Parathyroid adenoma (tissue), 2 donors: ENCODE data around the gene PBX1.
A peak's percentile ranks its signal among the peaks of the same experiment; 100 is the strongest.

Experiments used
- H2AFZ ChIP-seq: fragments of 300-600 bp; sonication (generic); one replicate; pipeline ENCODE4 v1.7.0; 2017; ENCODE audit warnings: antibody characterized with exemption, mild to moderate bottlenecking
- H3K27ac ChIP-seq: fragments of 300-600 bp; sonication (generic); one replicate; pipeline ENCODE4 v1.7.0; 2017
- H3K27me3 ChIP-seq: fragments of 300-600 bp; sonication (generic); one replicate; pipeline ENCODE4 v1.7.0; 2017; ENCODE audit warnings: low read length; ENCODE audit not compliant: control insufficient read depth, insufficient read depth
- H3K36me3 ChIP-seq: fragments of 300-600 bp; sonication (generic); one replicate; pipeline ENCODE4 v1.7.0; 2017; ENCODE audit warnings: low read length; ENCODE audit not compliant: control insufficient read depth, insufficient read depth
- H3K4me1 ChIP-seq: fragments of 300-600 bp; sonication (generic); one replicate; pipeline ENCODE4 v1.7.0; 2017; ENCODE audit warnings: control low read depth
- H3K4me2 ChIP-seq: fragments of 300-600 bp; sonication (generic); one replicate; pipeline ENCODE4 v1.7.0; 2017; ENCODE audit warnings: low read length
- H3K4me3 ChIP-seq: fragments of 300-600 bp; sonication (generic); one replicate; pipeline ENCODE4 v1.7.0; 2017; ENCODE audit warnings: low read depth, low read length
- H3K79me2 ChIP-seq: fragments of 300-600 bp; sonication (generic); one replicate; pipeline ENCODE4 v1.7.0; 2017; ENCODE audit warnings: control low read depth
- H3K9ac ChIP-seq: fragments of 300-600 bp; sonication (generic); one replicate; pipeline ENCODE4 v1.7.0; 2017; ENCODE audit warnings: mild to moderate bottlenecking
- H3K9me3 ChIP-seq: fragments of 300-600 bp; sonication (generic); one replicate; pipeline ENCODE4 v1.7.0; 2017; ENCODE audit warnings: low read length; ENCODE audit not compliant: control insufficient read depth
- TF ChIP-seq, protein P1 (sequence below): fragments of 300-600 bp; sonication (generic); IDR thresholded peaks from one replicate; pipeline ENCODE4 v1.7.0; 2017; ENCODE audit warnings: antibody characterized with exemption, mild to moderate bottlenecking
- donor health status: primary hyperparathyroidism.

Gene PBX1

DNA sequence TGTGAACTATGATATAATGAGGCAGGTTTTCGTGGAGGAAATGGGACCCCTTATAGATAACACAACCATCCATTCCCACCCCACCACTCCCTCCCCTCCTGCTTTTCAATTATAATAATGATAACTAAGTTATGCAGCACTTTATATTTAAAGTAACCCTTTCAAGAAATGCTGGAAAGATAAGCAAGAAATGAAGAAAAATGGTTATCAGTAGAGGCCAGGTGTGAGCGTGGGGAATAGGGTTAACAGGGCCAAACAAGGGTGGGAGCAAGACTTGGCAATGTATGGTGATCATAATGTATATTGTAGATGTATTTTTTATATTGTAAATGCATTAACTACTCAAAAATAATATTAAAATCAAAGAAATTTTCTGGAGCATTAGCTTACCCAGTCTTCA, 133.4 kb downstream of the PBX1 start:
- Histone ChIP-seq H3K9ac (no peak overlapping the region), H3K27ac (no peak overlapping the region), H3K36me3 (no peaks in the 10 kb centered on the region), H2AFZ (no peak overlapping the region), H3K4me2 (no peak overlapping the region), H3K27me3 (no peaks in the 10 kb centered on the region), H3K9me3 (no peaks in the 10 kb centered on the region), H3K4me1 (peaks cover 7% of the 10 kb centered on the region), H3K4me3 (no peak overlapping the region), H3K79me2 (peaks cover 10% of the 10 kb centered on the region)
- TF ChIP-seq, protein P1, sequence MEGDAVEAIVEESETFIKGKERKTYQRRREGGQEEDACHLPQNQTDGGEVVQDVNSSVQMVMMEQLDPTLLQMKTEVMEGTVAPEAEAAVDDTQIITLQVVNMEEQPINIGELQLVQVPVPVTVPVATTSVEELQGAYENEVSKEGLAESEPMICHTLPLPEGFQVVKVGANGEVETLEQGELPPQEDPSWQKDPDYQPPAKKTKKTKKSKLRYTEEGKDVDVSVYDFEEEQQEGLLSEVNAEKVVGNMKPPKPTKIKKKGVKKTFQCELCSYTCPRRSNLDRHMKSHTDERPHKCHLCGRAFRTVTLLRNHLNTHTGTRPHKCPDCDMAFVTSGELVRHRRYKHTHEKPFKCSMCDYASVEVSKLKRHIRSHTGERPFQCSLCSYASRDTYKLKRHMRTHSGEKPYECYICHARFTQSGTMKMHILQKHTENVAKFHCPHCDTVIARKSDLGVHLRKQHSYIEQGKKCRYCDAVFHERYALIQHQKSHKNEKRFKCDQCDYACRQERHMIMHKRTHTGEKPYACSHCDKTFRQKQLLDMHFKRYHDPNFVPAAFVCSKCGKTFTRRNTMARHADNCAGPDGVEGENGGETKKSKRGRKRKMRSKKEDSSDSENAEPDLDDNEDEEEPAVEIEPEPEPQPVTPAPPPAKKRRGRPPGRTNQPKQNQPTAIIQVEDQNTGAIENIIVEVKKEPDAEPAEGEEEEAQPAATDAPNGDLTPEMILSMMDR: no peak

DNA sequence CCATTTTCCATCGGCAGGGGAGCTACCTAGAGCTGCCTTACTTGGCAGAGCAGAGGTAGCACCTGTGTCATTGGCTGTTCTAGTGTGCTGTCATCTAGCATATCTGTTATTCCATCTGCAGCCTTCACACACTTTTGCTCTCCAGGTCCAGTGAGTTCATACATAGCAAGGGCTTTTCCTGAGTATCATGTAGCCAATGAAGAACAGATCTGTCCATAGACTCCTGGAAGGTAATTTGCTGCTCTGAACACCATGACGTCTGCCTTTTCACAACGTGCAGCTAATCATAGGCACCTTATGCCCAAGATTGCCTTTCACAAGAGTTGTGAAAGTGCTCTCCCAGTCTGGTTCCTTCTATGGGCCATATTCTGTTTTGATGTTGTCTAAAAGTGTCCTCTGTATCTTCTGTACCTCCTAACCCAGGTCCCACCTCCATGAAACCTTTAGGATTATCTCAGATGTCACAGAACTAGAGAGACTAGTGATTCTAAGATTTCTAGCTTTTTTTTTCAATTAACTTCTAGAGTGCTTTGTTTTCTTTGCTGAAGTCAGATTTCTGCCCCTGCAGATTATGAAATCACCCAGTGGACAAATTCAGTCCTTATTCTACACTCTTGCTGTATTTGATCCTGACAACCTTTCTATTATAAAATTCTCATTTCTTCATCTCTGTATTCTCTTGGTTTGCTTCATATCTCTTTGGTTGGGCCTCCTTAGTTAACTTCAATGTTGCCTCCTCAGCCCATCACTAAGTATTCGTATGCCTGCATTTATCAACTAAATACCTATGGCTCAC, 134.8 kb downstream of the PBX1 start:
- H3K4me2 ChIP-seq: no peak overlapping the region
- peaks cover 10% of the 10 kb centered on the region for H3K79me2 ChIP-seq
- H3K27me3 ChIP-seq: no peaks in the 10 kb centered on the region
- H3K4me1 ChIP-seq: peaks cover 7% of the 10 kb centered on the region
- no peak overlapping the region for H3K9ac ChIP-seq
- H3K4me3 ChIP-seq: no peak overlapping the region
- no peaks in the 10 kb centered on the region for H3K9me3 ChIP-seq
- peak overlapping the region; percentile 51 for H3K27ac ChIP-seq
- no peak overlapping the region for H2AFZ ChIP-seq
- no peaks in the 10 kb centered on the region for H3K36me3 ChIP-seq
- TF ChIP-seq, protein P1: no peak

DNA sequence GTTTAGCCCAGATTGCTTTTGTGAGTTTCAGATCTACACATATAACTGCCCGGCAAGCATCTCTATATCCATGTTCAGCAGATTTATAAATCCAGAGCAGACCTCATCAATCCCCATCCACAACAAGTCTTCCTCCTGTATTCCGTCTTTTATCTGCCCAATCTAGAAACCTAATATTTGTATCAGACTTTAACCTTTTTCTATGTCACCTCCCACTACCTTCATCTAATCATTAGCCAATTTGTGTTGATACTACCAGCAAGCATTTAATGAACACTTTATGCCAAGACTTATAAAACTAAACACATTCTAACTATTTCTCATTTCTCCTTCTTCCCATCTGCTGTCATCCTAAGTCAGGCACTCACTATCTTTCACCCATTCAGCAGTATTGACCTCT, 135.5 kb downstream of the PBX1 start:
- H3K27ac ChIP-seq: no peak overlapping the region
- no peak overlapping the region for H3K4me3 ChIP-seq
- no peaks in the 10 kb centered on the region for H3K9me3 ChIP-seq
- no peaks in the 10 kb centered on the region for H3K36me3 ChIP-seq
- no peak overlapping the region for H2AFZ ChIP-seq
- no peak overlapping the region for H3K9ac ChIP-seq
- peaks cover 7% of the 10 kb centered on the region for H3K4me1 ChIP-seq
- no peak overlapping the region for H3K4me2 ChIP-seq
- peaks cover 10% of the 10 kb centered on the region for H3K79me2 ChIP-seq
- no peaks in the 10 kb centered on the region for H3K27me3 ChIP-seq
- TF ChIP-seq, protein P1: no peak

DNA sequence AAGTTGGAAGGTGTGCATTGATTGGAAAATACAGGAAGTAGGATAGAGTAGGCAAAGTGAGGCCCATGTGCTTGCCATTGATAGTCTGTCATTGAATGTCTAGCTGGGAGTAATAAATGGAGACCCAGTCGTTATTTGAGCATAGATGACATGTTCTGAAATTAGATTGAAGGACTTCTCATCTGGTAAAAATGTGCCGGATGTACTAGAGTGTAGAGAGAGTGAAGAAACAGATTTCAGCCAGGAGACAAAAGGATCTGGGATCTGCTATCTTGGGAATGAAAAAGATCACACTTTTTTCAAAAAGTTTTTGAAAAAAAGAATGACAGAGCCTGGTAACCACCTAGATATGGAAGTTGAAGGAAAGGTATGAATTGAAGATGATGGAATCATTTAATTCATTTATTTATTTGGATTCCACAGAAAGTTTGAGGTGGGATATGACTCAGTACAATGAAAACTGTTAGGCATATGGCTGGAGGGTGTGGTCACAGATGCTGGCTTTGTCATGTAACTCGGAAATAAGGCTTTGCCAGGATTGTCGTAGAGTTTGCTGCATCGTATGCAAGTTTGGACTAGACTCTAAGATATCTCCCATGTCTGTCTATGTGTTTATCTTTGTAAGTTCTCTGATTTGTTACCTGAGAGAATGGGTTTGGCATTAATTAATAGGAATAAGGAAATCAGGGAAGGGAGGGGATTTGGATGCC, 137.1 kb downstream of the PBX1 start:
- no peak overlapping the region for H3K27ac ChIP-seq
- no peak overlapping the region for H3K4me3 ChIP-seq
- no peaks in the 10 kb centered on the region for H3K27me3 ChIP-seq
- H3K4me1 ChIP-seq: peaks cover 7% of the 10 kb centered on the region
- H3K79me2 ChIP-seq: peaks cover 10% of the 10 kb centered on the region
- no peak overlapping the region for H3K4me2 ChIP-seq
- H3K9ac ChIP-seq: no peak overlapping the region
- no peaks in the 10 kb centered on the region for H3K9me3 ChIP-seq
- no peaks in the 10 kb centered on the region for H3K36me3 ChIP-seq
- TF ChIP-seq, protein P1: no peak
- H2AFZ ChIP-seq: no peak overlapping the region
